Measurements from ENCODE around the gene RASSF8. TPM values are rescaled to one million over a fixed set of nuclear protein-coding genes. Genes with fewer than 3 reads are reported as not detected.

The RASSF8 gene
- total RNA-seq, 1 donor from 2014 or later = 19.0 TPM

- DNase-seq (ENCODE audit: low read depth) = peak; percentile 83
- peak; percentile 48 for TF ChIP-seq CTCF (IDR thresholded peaks at IDR 0.05; ENCODE audit: insufficient read depth, low read length, severe bottlenecking)
- Histone ChIP-seq H3K27me3 (ENCODE audit: control insufficient read depth, insufficient read depth, low read length) (no peaks in the 10 kb centered on the region), H3K4me3 (ENCODE audit: low read depth, low read length) (peak overlapping the region; percentile 36), H3K36me3 (ENCODE audit: control insufficient read depth, insufficient read depth, low read length) (no peaks in the 10 kb centered on the region)
- FAIRE-seq = no peak
Measured at GRCh38 chr12:26113853-26114719, 155.6 kb downstream of the RASSF8 start.

- Histone ChIP-seq H3K4me3 (ENCODE audit: low read depth, low read length) (peak overlapping the region; percentile 36), H3K27me3 (ENCODE audit: control insufficient read depth, insufficient read depth, low read length) (no peaks in the 10 kb centered on the region), H3K36me3 (ENCODE audit: control insufficient read depth, insufficient read depth, low read length) (no peaks in the 10 kb centered on the region)
- no peak for TF ChIP-seq CTCF (IDR thresholded peaks at IDR 0.05; ENCODE audit: insufficient read depth, low read length, severe bottlenecking)
- DNase-seq (ENCODE audit: low read depth) = no peak
- FAIRE-seq = no peak
Measured at GRCh38 chr12:26114720-26115401, 156.4 kb downstream of the RASSF8 start.

GRCh38 chr12:26116829-26117715, 158.6 kb downstream of the RASSF8 start:
- DNase-seq (ENCODE audit: low read depth) (peak; percentile 25), FAIRE-seq (no peak)
- Histone ChIP-seq H3K27me3 (ENCODE audit: control insufficient read depth, insufficient read depth, low read length) (no peaks in the 10 kb centered on the region), H3K36me3 (ENCODE audit: control insufficient read depth, insufficient read depth, low read length) (no peaks in the 10 kb centered on the region), H3K4me3 (ENCODE audit: low read depth, low read length) (no peak overlapping the region)
- TF ChIP-seq CTCF (IDR thresholded peaks at IDR 0.05; ENCODE audit: insufficient read depth, low read length, severe bottlenecking) = no peak

- no peak for FAIRE-seq
- Histone ChIP-seq H3K36me3 (ENCODE audit: control insufficient read depth, insufficient read depth, low read length) (no peaks in the 10 kb centered on the region), H3K4me3 (ENCODE audit: low read depth, low read length) (no peak overlapping the region), H3K27me3 (ENCODE audit: control insufficient read depth, insufficient read depth, low read length) (no peaks in the 10 kb centered on the region)
- TF ChIP-seq CTCF (IDR thresholded peaks at IDR 0.05; ENCODE audit: insufficient read depth, low read length, severe bottlenecking) = no peak
- no peak for DNase-seq (ENCODE audit: low read depth)
Measured at GRCh38 chr12:26118308-26118707, 159.8 kb downstream of the RASSF8 start.

GRCh38 chr12:26119391-26119989, 161.0 kb downstream of the RASSF8 start:
- peak; percentile 54 for DNase-seq (ENCODE audit: low read depth)
- no peak for FAIRE-seq
- no peak overlapping the region for H3K4me3 ChIP-seq (ENCODE audit: low read depth, low read length)
- TF ChIP-seq CTCF (IDR thresholded peaks at IDR 0.05; ENCODE audit: insufficient read depth, low read length, severe bottlenecking) = peak; percentile 57
- H3K36me3 ChIP-seq (ENCODE audit: control insufficient read depth, insufficient read depth, low read length) = no peaks in the 10 kb centered on the region
- peaks cover 3% of the 10 kb centered on the region for H3K27me3 ChIP-seq (ENCODE audit: control insufficient read depth, insufficient read depth, low read length)

Data from bronchial epithelial cell (primary cell).